Left ventricle myocardium inferior (tissue), 1 donor: ENCODE results near the gene GPR183. TPM values are rescaled to one million over a fixed set of nuclear protein-coding genes. Genes with fewer than 3 reads are reported as not detected.

ENCODE experiments used
- DNase-seq: peaks from one replicate; pipeline ENCODE4 v3.0.0-alpha.2; 2020
- H3K27ac ChIP-seq: fragments of 200-600 bp; replicated peaks from 2 replicates; pipeline ENCODE4 v1.8.0; 2021
- H3K27me3 ChIP-seq: fragments of 200-600 bp; 2 replicates; pipeline ENCODE4 v1.8.0; 2021; ENCODE audit warnings: low read depth
- H3K36me3 ChIP-seq: fragments of 200-600 bp; 2 replicates; pipeline ENCODE4 v1.8.0; 2021
- H3K4me1 ChIP-seq: fragments of 200-600 bp; 2 replicates; pipeline ENCODE4 v1.8.0; 2021
- H3K4me3 ChIP-seq: fragments of 200-600 bp; 2 replicates; pipeline ENCODE4 v1.8.0; 2021; ENCODE audit warnings: mild to moderate bottlenecking, moderate library complexity
- H3K9me3 ChIP-seq: fragments of 200-600 bp; replicated peaks from 2 replicates; pipeline ENCODE4 v1.8.0; 2021
- CTCF ChIP-seq: fragments of 200-600 bp; IDR thresholded peaks from 2 replicates; pipeline ENCODE4 v1.8.0; 2021; ENCODE audit warnings: antibody characterized with exemption, mild to moderate bottlenecking, borderline replicate concordance
- intact Hi-C: fragments of 100-400 bp; cut with micrococcal nuclease; formaldehyde crosslinking; loops from one replicate; pipeline ENCODE4 v1.11.0; 2022
- total RNA-seq: library from RNA; stranded (reverse); fragmentation: NEBNext Ultra II Directional; extraction: Animal tissue kit (Norgen Biotek cat#: 25700); gene quantifications from one replicate; pipeline ENCODE4 v1.2.1, GENCODE V29; 2021
- donor health status: DM: no; HTN: yes; CAD: no; lungs with severe emphysema.

GPR183 gene
- total RNA-seq, 1 donor from 2014 or later = 1.7 TPM

GRCh38 chr13:99297331-99297730 is 9.9 kb downstream of the GPR183 start:
- Histone ChIP-seq H3K9me3 (no peaks in the 10 kb centered on the region), H3K36me3 (peaks cover 4% of the 10 kb centered on the region), H3K27me3 (no peaks in the 10 kb centered on the region), H3K4me3 (no peak overlapping the region), H3K27ac (no peak overlapping the region), H3K4me1 (no peaks in the 10 kb centered on the region)
- DNase-seq = no peak
- intact Hi-C loops = no loop called here
- TF ChIP-seq CTCF = no peak

- Histone ChIP-seq H3K27me3 (no peaks in the 10 kb centered on the region), H3K4me1 (no peaks in the 10 kb centered on the region), H3K4me3 (no peak overlapping the region), H3K9me3 (no peaks in the 10 kb centered on the region), H3K36me3 (peaks cover 4% of the 10 kb centered on the region), H3K27ac (peak overlapping the region; percentile 16)
- intact Hi-C loops = no loop called here
- DNase-seq = no peak
- no peak for TF ChIP-seq CTCF
These were observed 10.8 kb downstream of the GPR183 start for GRCh38 chr13:99296398-99296797.

GRCh38 chr13:99295488-99296252 is 11.5 kb downstream of the GPR183 start:
- TF ChIP-seq CTCF = no peak
- Histone ChIP-seq H3K9me3 (no peaks in the 10 kb centered on the region), H3K27ac (no peak overlapping the region), H3K36me3 (peaks cover 4% of the 10 kb centered on the region), H3K27me3 (no peaks in the 10 kb centered on the region), H3K4me3 (no peak overlapping the region), H3K4me1 (no peaks in the 10 kb centered on the region)
- intact Hi-C loops = no loop called here
- DNase-seq = no peak

- DNase-seq = no peak
- Histone ChIP-seq H3K4me1 (no peaks in the 10 kb centered on the region), H3K27me3 (no peaks in the 10 kb centered on the region), H3K9me3 (no peaks in the 10 kb centered on the region), H3K27ac (no peak overlapping the region), H3K36me3 (peaks cover 5% of the 10 kb centered on the region), H3K4me3 (no peak overlapping the region)
- intact Hi-C loops = no loop called here
- no peak for TF ChIP-seq CTCF
These were observed 12.2 kb downstream of the GPR183 start for GRCh38 chr13:99294958-99295357.

- H3K36me3 ChIP-seq = peaks cover 9% of the 10 kb centered on the region
- DNase-seq = no peak
- no peak overlapping the region for H3K4me3 ChIP-seq
- no peaks in the 10 kb centered on the region for H3K27me3 ChIP-seq
- H3K4me1 ChIP-seq = no peaks in the 10 kb centered on the region
- no peak for TF ChIP-seq CTCF
- H3K9me3 ChIP-seq = no peaks in the 10 kb centered on the region
- H3K27ac ChIP-seq = no peak overlapping the region
- intact Hi-C loops = no loop called here
These were observed 13.0 kb downstream of the GPR183 start for GRCh38 chr13:99294198-99294597.
